ENCODE results near the gene CHST9. TPM values are rescaled to one million over a fixed set of nuclear protein-coding genes. Genes with fewer than 3 reads are reported as not detected.

Gene CHST9
- total and polyA plus RNA-seq, 2 experiments from 2014 or later, result 15.5 to 16.8 TPM

DNA sequence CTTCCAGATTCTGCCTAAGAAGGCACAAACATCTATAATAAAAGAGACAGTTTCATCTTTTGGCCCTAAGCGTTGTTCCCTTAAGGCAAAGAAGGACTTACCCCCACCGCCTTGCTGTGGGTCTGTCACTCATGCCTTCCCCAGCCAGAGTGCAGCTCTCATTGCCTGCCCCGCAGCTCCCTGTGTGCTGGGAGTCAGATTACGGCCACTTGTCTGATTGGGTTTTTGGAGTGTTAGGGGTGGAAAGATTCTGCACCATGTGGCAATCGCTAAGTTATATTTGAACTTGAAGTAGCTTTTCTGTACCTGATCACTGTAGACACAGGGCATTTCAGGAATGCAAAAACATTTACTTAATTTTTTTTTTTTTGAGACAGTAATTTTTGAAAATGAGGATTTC lies 319.6 kb downstream of the CHST9 start, which contains the start of gene AQP4:
Gene AQP4, minus strand, starts transcription at position 151 of the 400 bp plus-strand sequence. Its CDS starts 18 bp downstream, at position 133.
- Mint-ChIP-seq H3K27me3 (ENCODE audit: insufficient read depth, low read depth, poor library complexity) (peaks cover 5% of the 10 kb centered on the region), H3K9me3 (no peaks in the 10 kb centered on the region), H3K4me3 (peak within 1 kb of the TSS; percentile 26; the same call in 1 of the 3 replicates), H3K4me1 (peaks cover 40% of the 10 kb centered on the region), H3K27ac (no peak within 1 kb of the TSS), H3K36me3 (ENCODE audit: low read depth) (no peaks in the 10 kb centered on the region)
- Histone ChIP-seq H3K27me3 (ENCODE audit: insufficient read depth) (peaks cover 12% of the 10 kb centered on the region; the same call in 1 of the 2 replicates), H3K9me2 (ENCODE audit: insufficient read depth) (no peaks in the 10 kb centered on the region; the same call in none of the 2 replicates), H3K4me3 (peak within 1 kb of the TSS; percentile 61; the same call in 1 of the 2 replicates), H3F3A (replicated peaks; ENCODE audit: low read depth) (no peaks in the 10 kb centered on the region; the same call in 1 of the 2 replicates), H4K20me1 (replicated peaks; ENCODE audit: insufficient read depth) (no peaks in the 10 kb centered on the region), H3K4me1 (ENCODE audit: insufficient read depth) (peaks cover 30% of the 10 kb centered on the region), H3K4me2 (peak within 1 kb of the TSS; percentile 86), H3K36me3 (ENCODE audit: insufficient read depth) (no peaks in the 10 kb centered on the region), H2AFZ (peak within 1 kb of the TSS; percentile 73; the same call in 1 of the 2 replicates), H3K27ac (ENCODE audit: low read depth) (no peak within 1 kb of the TSS), H3K79me2 (replicated peaks; ENCODE audit: insufficient read depth) (no peaks in the 10 kb centered on the region)
- no peak for TF ChIP-seq NANOG (IDR thresholded peaks at IDR 0.05; ENCODE audit: borderline replicate concordance)
- TF ChIP-seq, protein P1, sequence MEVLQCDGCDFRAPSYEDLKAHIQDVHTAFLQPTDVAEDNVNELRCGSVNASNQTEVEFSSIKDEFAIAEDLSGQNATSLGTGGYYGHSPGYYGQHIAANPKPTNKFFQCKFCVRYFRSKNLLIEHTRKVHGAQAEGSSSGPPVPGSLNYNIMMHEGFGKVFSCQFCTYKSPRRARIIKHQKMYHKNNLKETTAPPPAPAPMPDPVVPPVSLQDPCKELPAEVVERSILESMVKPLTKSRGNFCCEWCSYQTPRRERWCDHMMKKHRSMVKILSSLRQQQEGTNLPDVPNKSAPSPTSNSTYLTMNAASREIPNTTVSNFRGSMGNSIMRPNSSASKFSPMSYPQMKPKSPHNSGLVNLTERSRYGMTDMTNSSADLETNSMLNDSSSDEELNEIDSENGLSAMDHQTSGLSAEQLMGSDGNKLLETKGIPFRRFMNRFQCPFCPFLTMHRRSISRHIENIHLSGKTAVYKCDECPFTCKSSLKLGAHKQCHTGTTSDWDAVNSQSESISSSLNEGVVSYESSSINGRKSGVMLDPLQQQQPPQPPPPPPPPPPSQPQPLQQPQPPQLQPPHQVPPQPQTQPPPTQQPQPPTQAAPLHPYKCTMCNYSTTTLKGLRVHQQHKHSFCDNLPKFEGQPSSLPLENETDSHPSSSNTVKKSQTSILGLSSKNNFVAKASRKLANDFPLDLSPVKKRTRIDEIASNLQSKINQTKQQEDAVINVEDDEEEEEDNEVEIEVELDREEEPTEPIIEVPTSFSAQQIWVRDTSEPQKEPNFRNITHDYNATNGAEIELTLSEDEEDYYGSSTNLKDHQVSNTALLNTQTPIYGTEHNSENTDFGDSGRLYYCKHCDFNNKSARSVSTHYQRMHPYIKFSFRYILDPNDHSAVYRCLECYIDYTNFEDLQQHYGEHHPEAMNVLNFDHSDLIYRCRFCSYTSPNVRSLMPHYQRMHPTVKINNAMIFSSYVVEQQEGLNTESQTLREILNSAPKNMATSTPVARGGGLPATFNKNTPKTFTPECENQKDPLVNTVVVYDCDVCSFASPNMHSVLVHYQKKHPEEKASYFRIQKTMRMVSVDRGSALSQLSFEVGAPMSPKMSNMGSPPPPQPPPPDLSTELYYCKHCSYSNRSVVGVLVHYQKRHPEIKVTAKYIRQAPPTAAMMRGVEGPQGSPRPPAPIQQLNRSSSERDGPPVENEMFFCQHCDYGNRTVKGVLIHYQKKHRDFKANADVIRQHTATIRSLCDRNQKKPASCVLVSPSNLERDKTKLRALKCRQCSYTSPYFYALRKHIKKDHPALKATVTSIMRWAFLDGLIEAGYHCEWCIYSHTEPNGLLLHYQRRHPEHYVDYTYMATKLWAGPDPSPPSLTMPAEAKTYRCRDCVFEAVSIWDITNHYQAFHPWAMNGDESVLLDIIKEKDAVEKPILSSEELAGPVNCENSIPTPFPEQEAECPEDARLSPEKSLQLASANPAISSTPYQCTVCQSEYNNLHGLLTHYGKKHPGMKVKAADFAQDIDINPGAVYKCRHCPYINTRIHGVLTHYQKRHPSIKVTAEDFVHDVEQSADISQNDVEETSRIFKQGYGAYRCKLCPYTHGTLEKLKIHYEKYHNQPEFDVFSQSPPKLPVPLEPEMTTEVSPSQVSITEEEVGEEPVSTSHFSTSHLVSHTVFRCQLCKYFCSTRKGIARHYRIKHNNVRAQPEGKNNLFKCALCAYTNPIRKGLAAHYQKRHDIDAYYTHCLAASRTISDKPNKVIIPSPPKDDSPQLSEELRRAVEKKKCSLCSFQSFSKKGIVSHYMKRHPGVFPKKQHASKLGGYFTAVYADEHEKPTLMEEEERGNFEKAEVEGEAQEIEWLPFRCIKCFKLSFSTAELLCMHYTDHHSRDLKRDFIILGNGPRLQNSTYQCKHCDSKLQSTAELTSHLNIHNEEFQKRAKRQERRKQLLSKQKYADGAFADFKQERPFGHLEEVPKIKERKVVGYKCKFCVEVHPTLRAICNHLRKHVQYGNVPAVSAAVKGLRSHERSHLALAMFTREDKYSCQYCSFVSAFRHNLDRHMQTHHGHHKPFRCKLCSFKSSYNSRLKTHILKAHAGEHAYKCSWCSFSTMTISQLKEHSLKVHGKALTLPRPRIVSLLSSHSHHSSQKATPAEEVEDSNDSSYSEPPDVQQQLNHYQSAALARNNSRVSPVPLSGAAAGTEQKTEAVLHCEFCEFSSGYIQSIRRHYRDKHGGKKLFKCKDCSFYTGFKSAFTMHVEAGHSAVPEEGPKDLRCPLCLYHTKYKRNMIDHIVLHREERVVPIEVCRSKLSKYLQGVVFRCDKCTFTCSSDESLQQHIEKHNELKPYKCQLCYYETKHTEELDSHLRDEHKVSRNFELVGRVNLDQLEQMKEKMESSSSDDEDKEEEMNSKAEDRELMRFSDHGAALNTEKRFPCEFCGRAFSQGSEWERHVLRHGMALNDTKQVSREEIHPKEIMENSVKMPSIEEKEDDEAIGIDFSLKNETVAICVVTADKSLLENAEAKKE (CRISPR knock-in tag; IDR thresholded peaks at IDR 0.05), result no peak
- TF ChIP-seq, protein P2, sequence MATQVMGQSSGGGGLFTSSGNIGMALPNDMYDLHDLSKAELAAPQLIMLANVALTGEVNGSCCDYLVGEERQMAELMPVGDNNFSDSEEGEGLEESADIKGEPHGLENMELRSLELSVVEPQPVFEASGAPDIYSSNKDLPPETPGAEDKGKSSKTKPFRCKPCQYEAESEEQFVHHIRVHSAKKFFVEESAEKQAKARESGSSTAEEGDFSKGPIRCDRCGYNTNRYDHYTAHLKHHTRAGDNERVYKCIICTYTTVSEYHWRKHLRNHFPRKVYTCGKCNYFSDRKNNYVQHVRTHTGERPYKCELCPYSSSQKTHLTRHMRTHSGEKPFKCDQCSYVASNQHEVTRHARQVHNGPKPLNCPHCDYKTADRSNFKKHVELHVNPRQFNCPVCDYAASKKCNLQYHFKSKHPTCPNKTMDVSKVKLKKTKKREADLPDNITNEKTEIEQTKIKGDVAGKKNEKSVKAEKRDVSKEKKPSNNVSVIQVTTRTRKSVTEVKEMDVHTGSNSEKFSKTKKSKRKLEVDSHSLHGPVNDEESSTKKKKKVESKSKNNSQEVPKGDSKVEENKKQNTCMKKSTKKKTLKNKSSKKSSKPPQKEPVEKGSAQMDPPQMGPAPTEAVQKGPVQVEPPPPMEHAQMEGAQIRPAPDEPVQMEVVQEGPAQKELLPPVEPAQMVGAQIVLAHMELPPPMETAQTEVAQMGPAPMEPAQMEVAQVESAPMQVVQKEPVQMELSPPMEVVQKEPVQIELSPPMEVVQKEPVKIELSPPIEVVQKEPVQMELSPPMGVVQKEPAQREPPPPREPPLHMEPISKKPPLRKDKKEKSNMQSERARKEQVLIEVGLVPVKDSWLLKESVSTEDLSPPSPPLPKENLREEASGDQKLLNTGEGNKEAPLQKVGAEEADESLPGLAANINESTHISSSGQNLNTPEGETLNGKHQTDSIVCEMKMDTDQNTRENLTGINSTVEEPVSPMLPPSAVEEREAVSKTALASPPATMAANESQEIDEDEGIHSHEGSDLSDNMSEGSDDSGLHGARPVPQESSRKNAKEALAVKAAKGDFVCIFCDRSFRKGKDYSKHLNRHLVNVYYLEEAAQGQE (IDR thresholded peaks at IDR 0.05; ENCODE audit: unreplicated experiment), result no peak
- no peak for TF ChIP-seq CREB1 (CRISPR knock-in tag; IDR thresholded peaks at IDR 0.05; ENCODE audit: low read depth)
- TF ChIP-seq ZNF114 (CRISPR knock-in tag; IDR thresholded peaks at IDR 0.05), result no peak
- TF ChIP-seq, protein P3, sequence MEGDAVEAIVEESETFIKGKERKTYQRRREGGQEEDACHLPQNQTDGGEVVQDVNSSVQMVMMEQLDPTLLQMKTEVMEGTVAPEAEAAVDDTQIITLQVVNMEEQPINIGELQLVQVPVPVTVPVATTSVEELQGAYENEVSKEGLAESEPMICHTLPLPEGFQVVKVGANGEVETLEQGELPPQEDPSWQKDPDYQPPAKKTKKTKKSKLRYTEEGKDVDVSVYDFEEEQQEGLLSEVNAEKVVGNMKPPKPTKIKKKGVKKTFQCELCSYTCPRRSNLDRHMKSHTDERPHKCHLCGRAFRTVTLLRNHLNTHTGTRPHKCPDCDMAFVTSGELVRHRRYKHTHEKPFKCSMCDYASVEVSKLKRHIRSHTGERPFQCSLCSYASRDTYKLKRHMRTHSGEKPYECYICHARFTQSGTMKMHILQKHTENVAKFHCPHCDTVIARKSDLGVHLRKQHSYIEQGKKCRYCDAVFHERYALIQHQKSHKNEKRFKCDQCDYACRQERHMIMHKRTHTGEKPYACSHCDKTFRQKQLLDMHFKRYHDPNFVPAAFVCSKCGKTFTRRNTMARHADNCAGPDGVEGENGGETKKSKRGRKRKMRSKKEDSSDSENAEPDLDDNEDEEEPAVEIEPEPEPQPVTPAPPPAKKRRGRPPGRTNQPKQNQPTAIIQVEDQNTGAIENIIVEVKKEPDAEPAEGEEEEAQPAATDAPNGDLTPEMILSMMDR (conservative IDR thresholded peaks at IDR 0.05; ENCODE audit: low read depth in 2 of 2), result no peak
- TF ChIP-seq JUNB (IDR thresholded peaks at IDR 0.05; ENCODE audit: unreplicated experiment), result no peak
- TF ChIP-seq, protein P4, sequence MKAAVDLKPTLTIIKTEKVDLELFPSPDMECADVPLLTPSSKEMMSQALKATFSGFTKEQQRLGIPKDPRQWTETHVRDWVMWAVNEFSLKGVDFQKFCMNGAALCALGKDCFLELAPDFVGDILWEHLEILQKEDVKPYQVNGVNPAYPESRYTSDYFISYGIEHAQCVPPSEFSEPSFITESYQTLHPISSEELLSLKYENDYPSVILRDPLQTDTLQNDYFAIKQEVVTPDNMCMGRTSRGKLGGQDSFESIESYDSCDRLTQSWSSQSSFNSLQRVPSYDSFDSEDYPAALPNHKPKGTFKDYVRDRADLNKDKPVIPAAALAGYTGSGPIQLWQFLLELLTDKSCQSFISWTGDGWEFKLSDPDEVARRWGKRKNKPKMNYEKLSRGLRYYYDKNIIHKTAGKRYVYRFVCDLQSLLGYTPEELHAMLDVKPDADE (IDR thresholded peaks at IDR 0.05), result no peak
- TF ChIP-seq ZNF331 (CRISPR knock-in tag; IDR thresholded peaks at IDR 0.05; ENCODE audit: low read depth), result no peak
- no peak for TF ChIP-seq STAT1 (IDR thresholded peaks at IDR 0.05; ENCODE audit: unreplicated experiment)
- no peak for TF ChIP-seq EZH2phosphoT487 (IDR thresholded peaks at IDR 0.05; ENCODE audit: unreplicated experiment)
- TF ChIP-seq POLR2AphosphoS5 (IDR thresholded peaks at IDR 0.05; ENCODE audit: low read depth), result no peak
- DNase-seq (ENCODE audit: low spot score) (peak; percentile 47), ATAC-seq (peak; percentile 42)
